GM23338 (cell line): ENCODE results near the gene EPHB2. TPM values are rescaled to one million over a fixed set of nuclear protein-coding genes. Genes with fewer than 3 reads are reported as not detected.

Experiments
- ATAC-seq: fragments of 200-7000 bp; cut with Tn5 transposase; 3 replicates; pipeline ENCODE4 v1.9.1; 2020
- DNase-seq: peaks from one replicate; pipeline ENCODE4 v3.0.0-alpha.2; 2015; ENCODE audit warnings: low spot score
- H2AFZ ChIP-seq: fragments of 200-600 bp; sonication (generic); 2 replicates; pipeline ENCODE4 v1.8.0; 2016; ENCODE audit warnings: antibody characterized with exemption, mild to moderate bottlenecking, moderate library complexity
- H3F3A ChIP-seq: fragments of 200-600 bp; sonication (generic); replicated peaks from 2 replicates; pipeline ENCODE4 v1.8.0; 2017; ENCODE audit warnings: antibody characterized with exemption, mixed run types, low read depth
- H3K27ac ChIP-seq: fragments of 200-600 bp; sonication (generic); 2 replicates; pipeline ENCODE4 v1.6.1; 2016; ENCODE audit warnings: low read depth
- H3K27me3 ChIP-seq: fragments of 200-600 bp; sonication (generic); 2 replicates; pipeline ENCODE4 v1.8.0; 2016; ENCODE audit warnings: mild to moderate bottlenecking, mixed run types, moderate library complexity; ENCODE audit not compliant: insufficient read depth
- H3K36me3 ChIP-seq: fragments of 200-600 bp; sonication (generic); 2 replicates; pipeline ENCODE4 v1.8.0; 2016; ENCODE audit warnings: mild to moderate bottlenecking; ENCODE audit not compliant: insufficient read depth
- H3K4me1 ChIP-seq: fragments of 200-600 bp; sonication (generic); 2 replicates; pipeline ENCODE4 v1.8.0; 2016; ENCODE audit warnings: mild to moderate bottlenecking, moderate library complexity; ENCODE audit not compliant: insufficient read depth
- H3K4me2 ChIP-seq: fragments of 200-600 bp; sonication (generic); 2 replicates; pipeline ENCODE4 v1.7.1; 2017; ENCODE audit warnings: mixed run types
- H3K4me3 ChIP-seq: fragments of 200-600 bp; sonication (generic); 2 replicates; pipeline ENCODE4 v1.6.1; 2016; ENCODE audit warnings: mixed run types
- H3K79me2 ChIP-seq: fragments of 200-600 bp; sonication (generic); replicated peaks from 2 replicates; pipeline ENCODE4 v1.8.0; 2017; ENCODE audit warnings: mild to moderate bottlenecking; ENCODE audit not compliant: insufficient read depth
- H3K9me2 ChIP-seq: fragments of 200-600 bp; sonication (generic); 2 replicates; pipeline ENCODE4 v1.8.0; 2017; ENCODE audit not compliant: insufficient read depth
- H4K20me1 ChIP-seq: fragments of 200-600 bp; sonication (generic); replicated peaks from 2 replicates; pipeline ENCODE4 v1.8.0; 2017; ENCODE audit warnings: mild to moderate bottlenecking; ENCODE audit not compliant: insufficient read depth
- H3K27ac Mint-ChIP-seq: 2 replicates; pipeline ENCODE4 v1.8.0; 2020; ENCODE audit warnings: inconsistent platforms, mild to moderate bottlenecking, moderate library complexity, mixed read lengths
- H3K27me3 Mint-ChIP-seq: 3 replicates; pipeline ENCODE4 v1.8.0; 2022; ENCODE audit warnings: low read depth, mild to moderate bottlenecking, moderate library complexity, mixed read lengths, inconsistent platforms; ENCODE audit not compliant: insufficient read depth, poor library complexity
- H3K36me3 Mint-ChIP-seq: 3 replicates; pipeline ENCODE4 v1.8.0; 2021; ENCODE audit warnings: low read depth, mild to moderate bottlenecking, inconsistent platforms, moderate library complexity, mixed read lengths
- H3K4me1 Mint-ChIP-seq: 3 replicates; pipeline ENCODE4 v1.8.0; 2020; ENCODE audit warnings: mild to moderate bottlenecking, inconsistent platforms, mixed read lengths
- H3K4me3 Mint-ChIP-seq: 3 replicates; pipeline ENCODE4 v1.8.0; 2021; ENCODE audit warnings: moderate library complexity, mild to moderate bottlenecking, inconsistent platforms, mixed read lengths
- H3K9me3 Mint-ChIP-seq: 3 replicates; pipeline ENCODE4 v1.8.0; 2020; ENCODE audit warnings: moderate library complexity, mild to moderate bottlenecking, inconsistent platforms, mixed read lengths
- CREB1 ChIP-seq: fragments of 250-450 bp; sonication (Bioruptor Pico); IDR thresholded peaks from 2 replicates; pipeline ENCODE4 v1.5.0; 2020; ENCODE audit warnings: low read depth, mild to moderate bottlenecking, moderate library complexity
- CTCF ChIP-seq, 2 experiments: fragments of 200-600 bp in 1 of 2; sonication (generic) in 1 of 2; conservative IDR thresholded peaks; 2 replicates each; pipeline versions ENCODE4 v1.5.1 to v1.6.1; 2016 to 2017; ENCODE audit warnings: antibody characterized with exemption in 2 of 2, low read depth in 2 of 2, mild to moderate bottlenecking in 2 of 2, moderate library complexity in 1 of 2
- ETS1 ChIP-seq: IDR thresholded peaks from 2 replicates; pipeline ENCODE4 v1.6.1; 2016; ENCODE audit warnings: antibody characterized with exemption
- EZH2phosphoT487 ChIP-seq: fragments of 200-600 bp; sonication (generic); IDR thresholded peaks from one replicate; pipeline ENCODE4 v1.8.1; 2018; ENCODE audit warnings: antibody characterized with exemption; ENCODE audit not compliant: unreplicated experiment
- JUNB ChIP-seq: IDR thresholded peaks from one replicate; pipeline ENCODE4 v1.6.1; 2016; ENCODE audit warnings: antibody characterized with exemption; ENCODE audit not compliant: unreplicated experiment
- NANOG ChIP-seq: IDR thresholded peaks from 2 replicates; pipeline ENCODE4 v1.6.1; 2016; ENCODE audit warnings: antibody characterized with exemption, borderline replicate concordance
- POLR2AphosphoS5 ChIP-seq: IDR thresholded peaks from 2 replicates; pipeline ENCODE4 v1.6.1; 2016; ENCODE audit warnings: antibody characterized with exemption, low read depth
- REST ChIP-seq: IDR thresholded peaks from one replicate; pipeline ENCODE4 v1.6.1; 2018; ENCODE audit warnings: antibody characterized with exemption; ENCODE audit not compliant: unreplicated experiment
- STAT1 ChIP-seq: IDR thresholded peaks from one replicate; pipeline ENCODE4 v1.6.1; 2016; ENCODE audit warnings: antibody characterized with exemption; ENCODE audit not compliant: unreplicated experiment
- ZNF114 ChIP-seq: fragments of 250-450 bp; sonication (Bioruptor Pico); IDR thresholded peaks from 2 replicates; pipeline ENCODE4 v1.5.0; 2020; ENCODE audit warnings: mild to moderate bottlenecking, moderate library complexity
- ZNF331 ChIP-seq: fragments of 250-450 bp; sonication (Bioruptor Pico); IDR thresholded peaks from 2 replicates; pipeline ENCODE4 v1.5.0; 2020; ENCODE audit warnings: low read depth, mild to moderate bottlenecking, moderate library complexity
- polyA plus RNA-seq: library from polyadenylated mRNA; unstranded; fragments of >200 nt; fragmentation: Nextera tagmentation; extraction: Ambion mirVana; gene quantifications from 2 replicates; pipeline ENCODE4 v1.2.1, GENCODE V29; 2016
- total RNA-seq: library from RNA; depleted of rRNA; stranded (reverse); fragments of >200 nt; shearing (Covaris generic); gene quantifications from 2 replicates; pipeline ENCODE4 v1.2.3, GENCODE V29; 2014

EPHB2 gene
- total and polyA plus RNA-seq, 2 experiments from 2014 or later: 4.1 to 20.1 TPM

GRCh38 chr1:22781483-22781882, 70.8 kb downstream of the EPHB2 start:
- H3K4me1 Mint-ChIP-seq: peaks cover 21% of the 10 kb centered on the region
- no peaks in the 10 kb centered on the region for H3K36me3 Mint-ChIP-seq
- Histone ChIP-seq H3K27ac (no peak overlapping the region), H3K9me2 (no peaks in the 10 kb centered on the region), H3K36me3 (no peaks in the 10 kb centered on the region), H2AFZ (no peak overlapping the region), H3K4me1 (peaks cover 3% of the 10 kb centered on the region; the same call in 1 of the 2 replicates), H4K20me1 (no peaks in the 10 kb centered on the region), H3K4me2 (no peak overlapping the region), H3K79me2 (no peaks in the 10 kb centered on the region), H3F3A (no peaks in the 10 kb centered on the region), H3K27me3 (no peaks in the 10 kb centered on the region), H3K4me3 (no peak overlapping the region)
- ATAC-seq (no peak), DNase-seq (no peak)
- H3K27me3 Mint-ChIP-seq: no peaks in the 10 kb centered on the region
- H3K9me3 Mint-ChIP-seq: no peaks in the 10 kb centered on the region
- no peak overlapping the region for H3K27ac Mint-ChIP-seq
- TF ChIP-seq POLR2AphosphoS5 (no peak), STAT1 (no peak), CREB1 (CRISPR knock-in tag) (no peak), ZNF114 (no peak)
- H3K4me3 Mint-ChIP-seq: no peak overlapping the region

- Mint-ChIP-seq H3K4me1 (peaks cover 27% of the 10 kb centered on the region), H3K4me3 (no peak overlapping the region; the same call in 2 of the 3 replicates), H3K36me3 (no peaks in the 10 kb centered on the region), H3K27me3 (no peaks in the 10 kb centered on the region), H3K27ac (no peak overlapping the region), H3K9me3 (no peaks in the 10 kb centered on the region)
- H4K20me1 ChIP-seq: no peaks in the 10 kb centered on the region
- no peak overlapping the region for H3K4me2 ChIP-seq
- H3K9me2 ChIP-seq: no peaks in the 10 kb centered on the region
- H3K36me3 ChIP-seq: no peaks in the 10 kb centered on the region
- H3K4me3 ChIP-seq: no peak overlapping the region
- no peaks in the 10 kb centered on the region for H3F3A ChIP-seq
- no peaks in the 10 kb centered on the region for H3K27me3 ChIP-seq
- H3K4me1 ChIP-seq: peaks cover 3% of the 10 kb centered on the region; the same call in 1 of the 2 replicates
- ATAC-seq (no peak; the same call in 1 of the 3 replicates), DNase-seq (no peak)
- no peak overlapping the region for H2AFZ ChIP-seq
- H3K27ac ChIP-seq: no peak overlapping the region
- H3K79me2 ChIP-seq: no peaks in the 10 kb centered on the region
- TF ChIP-seq JUNB: no peak
- no peak for TF ChIP-seq POLR2AphosphoS5
- TF ChIP-seq ZNF114: no peak
- no peak for TF ChIP-seq ZNF331 (CRISPR knock-in tag)
- TF ChIP-seq ETS1: no peak
- no peak for TF ChIP-seq EZH2phosphoT487
- TF ChIP-seq NANOG: no peak
- TF ChIP-seq CTCF (conservative IDR thresholded peaks at IDR 0.05; ENCODE audit: low read depth in 2 of 2): no peak
- no peak for TF ChIP-seq REST
Observed at GRCh38 chr1:22782406-22782805, 71.8 kb downstream of the EPHB2 start.
